ENCODE data around the gene LRRC18.

Gene LRRC18

DNA sequence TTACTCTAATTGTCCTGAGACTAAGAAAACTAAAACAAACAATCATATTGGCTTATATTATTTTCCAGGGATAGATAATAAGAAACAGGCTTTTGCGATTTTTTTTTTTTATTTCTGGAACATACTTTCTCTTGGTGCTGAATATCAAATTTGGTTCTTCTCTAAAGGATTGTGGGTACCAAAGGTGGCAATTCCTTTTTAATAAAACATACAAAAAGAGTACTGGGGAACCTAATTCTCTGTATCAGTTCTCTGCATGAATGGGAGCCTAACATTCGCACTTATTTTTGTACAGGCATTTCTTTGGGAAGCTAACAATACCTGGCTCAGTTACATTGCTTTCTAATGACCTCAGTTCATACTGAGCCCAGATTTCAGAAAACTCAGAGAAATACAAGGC lies 32.8 kb downstream of the LRRC18 start:
- no peak for DNase-seq

DNA sequence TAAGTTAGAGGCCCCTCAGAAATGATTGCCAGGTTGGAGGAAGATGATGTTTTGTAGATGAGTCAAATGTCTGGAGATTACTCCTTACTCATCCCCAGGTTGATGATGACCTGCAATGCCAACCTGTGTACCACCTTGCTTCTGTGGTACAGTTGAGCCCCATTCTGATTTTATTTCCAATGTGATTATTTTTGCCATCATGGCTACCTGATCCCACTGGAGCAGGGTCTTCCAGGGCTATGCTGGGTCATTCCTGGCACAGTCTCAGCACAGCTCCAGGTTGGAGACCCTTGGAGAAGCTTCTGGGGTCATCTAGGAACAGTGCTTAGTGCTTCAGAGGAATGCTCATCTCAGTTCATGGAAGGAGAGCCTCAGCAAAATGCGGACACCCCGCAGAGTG lies 34.3 kb downstream of the LRRC18 start:
- no peak for DNase-seq

DNA sequence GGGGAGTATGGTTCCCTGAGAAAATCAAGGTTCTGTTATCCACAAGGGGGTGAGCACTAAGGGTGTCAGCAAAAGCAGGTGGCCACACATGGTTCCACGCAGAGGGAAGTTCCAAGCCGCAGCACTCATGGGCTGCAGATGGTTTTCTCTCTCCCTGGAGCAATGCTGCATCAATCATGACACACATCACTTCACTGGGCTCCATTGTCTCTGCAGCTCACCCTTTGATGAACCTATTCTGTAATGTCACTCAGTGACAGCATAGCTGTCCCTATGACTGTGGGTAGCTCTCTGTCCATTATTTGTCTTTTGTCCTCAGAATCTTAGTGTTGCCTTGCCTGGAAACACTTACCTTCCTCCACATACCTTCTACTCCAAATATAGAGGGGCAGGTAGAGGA lies 34.8 kb downstream of the LRRC18 start:
- DNase-seq: no peak

DNA sequence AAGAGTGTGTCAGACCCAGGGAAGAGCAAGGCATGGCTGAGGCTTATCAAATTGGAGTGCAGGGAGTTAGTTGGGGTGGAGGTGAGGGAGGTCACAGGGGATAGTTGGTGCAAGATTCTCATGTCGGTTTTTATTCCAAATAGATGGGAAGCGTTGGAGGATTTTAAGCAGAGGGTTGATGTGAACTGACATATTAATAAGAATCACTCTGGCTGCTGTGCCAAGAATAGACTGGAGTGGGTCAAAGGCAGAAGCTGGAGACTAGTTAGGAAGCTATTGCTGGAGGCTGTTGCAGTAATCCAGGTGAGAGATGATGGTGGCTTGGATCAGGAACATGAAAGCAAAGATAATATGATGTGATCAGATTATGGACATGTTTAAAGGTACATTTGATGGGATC lies 36.5 kb downstream of the LRRC18 start:
- no peak for DNase-seq

DNA sequence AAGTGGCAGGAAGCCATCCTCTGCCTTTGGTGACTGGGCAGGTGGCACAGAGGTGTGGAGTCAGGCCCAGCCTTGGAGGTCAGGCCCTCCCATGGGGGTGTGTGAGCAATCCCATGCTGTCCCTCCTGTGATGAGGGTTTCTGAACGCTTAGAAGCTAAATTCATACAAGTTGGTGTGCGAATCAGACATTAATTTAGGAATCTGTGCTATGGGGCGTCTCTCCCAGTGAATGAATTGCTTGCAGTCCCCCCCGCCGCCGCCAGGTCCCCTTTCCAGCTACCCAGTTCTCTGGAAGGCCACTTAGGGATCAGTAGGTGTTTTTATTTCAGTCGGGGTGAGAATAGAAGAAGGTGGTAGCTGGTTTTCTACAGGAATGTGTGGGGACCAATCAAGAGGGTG lies 37.5 kb downstream of the LRRC18 start:
- DNase-seq: no peak

DNA sequence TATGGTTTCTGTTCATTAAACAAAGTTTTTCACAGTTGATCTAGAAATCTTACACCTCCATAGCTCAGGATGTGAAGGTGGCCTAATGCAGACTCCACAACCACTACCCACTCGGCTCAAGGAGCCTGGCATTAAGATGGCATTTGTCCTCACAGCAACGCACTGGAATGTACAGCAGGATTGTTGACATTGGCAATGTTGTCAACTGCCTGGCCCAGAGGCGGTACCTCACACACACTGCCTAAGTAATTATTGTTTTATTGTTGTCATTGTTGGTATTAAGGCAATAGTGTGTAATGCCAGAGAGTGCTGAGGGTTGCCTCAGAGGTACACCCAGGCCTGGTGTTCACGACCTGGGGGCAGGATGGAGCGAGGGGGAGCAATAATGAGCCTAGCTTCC lies 38.3 kb downstream of the LRRC18 start:
- no peak for DNase-seq

DNA sequence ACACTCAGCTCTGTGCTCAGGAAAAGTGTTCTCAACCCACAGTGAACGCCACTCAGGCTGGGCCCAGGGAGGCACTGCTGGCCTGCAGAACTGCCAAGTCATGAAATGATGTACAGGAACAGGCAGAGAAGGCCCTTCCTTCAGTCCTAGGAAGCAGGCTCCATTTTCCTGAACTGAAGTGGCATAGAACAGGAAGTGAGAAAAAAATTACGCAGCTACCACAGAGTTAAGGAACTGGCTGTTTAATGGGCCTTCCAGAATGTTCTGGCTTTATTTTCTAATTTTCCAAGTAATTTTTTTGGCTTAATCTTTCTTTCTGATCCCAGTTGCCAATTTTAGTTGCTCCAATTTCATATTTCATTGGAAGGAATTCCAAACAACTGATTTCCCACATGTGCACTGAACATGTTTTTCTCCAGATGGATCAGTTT lies 39.3 kb downstream of the LRRC18 start:
- DNase-seq: no peak

DNA sequence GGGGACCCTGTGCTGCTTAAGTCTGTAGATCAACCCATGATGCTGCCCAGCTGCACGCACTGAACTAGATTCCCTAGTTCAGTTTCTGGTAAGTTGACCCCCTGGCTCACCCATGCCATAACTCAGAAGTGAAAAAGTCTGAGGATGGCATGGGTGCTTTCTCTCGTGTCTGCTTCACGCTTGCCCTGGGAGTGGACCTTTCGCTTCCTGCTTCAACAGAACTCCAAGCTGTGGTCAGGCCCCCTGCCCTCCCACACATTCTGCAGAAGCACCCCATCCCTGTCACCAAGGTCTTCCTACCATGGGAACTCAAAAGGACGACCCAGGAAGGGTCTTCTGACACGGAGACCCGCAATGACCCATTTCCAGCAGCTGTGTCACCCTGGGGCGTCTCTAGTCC lies 39.9 kb downstream of the LRRC18 start:
- DNase-seq: no peak

DNA sequence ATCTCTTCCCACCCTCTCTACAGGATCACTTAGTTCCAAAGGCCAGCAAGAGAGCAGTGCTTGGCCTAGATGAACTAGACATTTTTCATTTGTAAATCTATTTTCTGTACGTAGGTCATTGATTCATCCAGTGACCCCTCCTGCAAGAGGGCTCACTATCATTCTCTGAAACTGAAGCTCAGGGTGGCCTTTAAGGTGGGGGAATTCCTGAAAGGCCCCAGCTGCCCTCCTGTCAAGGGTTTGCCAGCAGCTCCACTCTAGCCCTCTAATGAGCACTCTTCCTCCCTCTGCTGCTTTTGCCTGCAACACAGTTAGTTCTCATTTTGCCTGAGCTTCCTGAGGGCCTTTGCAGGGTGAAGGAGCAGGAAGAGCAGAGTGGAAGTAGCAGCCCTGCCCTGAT lies 41.2 kb downstream of the LRRC18 start:
- no peak for DNase-seq

DNA sequence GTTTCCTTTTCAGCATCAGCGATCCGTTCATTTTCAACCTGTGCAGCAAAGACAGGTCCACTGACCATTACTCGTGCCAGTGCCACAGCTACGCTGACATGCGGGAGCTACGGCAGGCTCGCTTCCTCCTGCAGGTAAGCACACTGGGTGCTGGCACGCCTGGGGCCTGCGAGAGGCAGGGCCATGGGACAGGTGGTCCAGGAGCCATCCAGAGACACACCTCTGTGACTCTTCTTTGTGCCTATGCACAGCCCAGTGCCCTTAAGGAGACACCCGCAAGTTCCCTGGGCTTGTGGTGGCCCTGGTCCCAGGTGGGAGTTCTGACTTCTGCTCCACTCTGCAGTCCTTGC lies 42.2 kb downstream of the LRRC18 start:
- DNase-seq: no peak

DNA sequence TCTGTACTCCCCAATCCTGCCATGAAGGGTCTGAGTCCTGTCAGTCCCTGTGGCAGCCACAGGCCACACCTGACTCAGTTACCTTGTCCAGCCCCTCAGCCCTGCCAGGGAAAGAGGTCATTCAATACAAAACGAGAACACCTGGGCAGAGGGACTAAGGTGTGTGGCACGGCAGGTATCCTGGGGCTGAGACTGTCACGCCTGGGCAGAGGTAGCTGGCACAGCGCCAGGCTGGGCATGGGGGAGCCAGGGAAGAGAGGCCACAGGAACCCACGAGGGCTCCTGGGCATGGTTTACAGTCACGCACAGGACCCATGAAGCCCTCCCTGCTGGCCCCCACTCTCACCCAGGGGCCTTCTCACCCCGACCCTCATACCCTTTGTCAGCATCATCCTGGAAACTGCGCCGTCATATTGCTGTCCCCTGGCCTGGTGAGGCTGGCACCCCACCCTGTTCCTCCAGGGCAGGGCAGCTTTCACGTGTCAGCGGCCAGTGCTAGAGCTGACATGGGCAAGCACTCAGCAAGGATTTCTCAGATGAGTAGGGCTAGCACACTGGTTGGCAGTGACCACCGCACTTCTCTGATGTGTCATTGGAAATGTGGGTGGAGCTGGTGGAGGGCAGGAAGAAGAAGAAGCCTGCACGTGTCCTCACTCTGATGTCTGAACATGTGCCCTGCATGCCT lies 42.7 kb downstream of the LRRC18 start:
- no peak for DNase-seq

DNA sequence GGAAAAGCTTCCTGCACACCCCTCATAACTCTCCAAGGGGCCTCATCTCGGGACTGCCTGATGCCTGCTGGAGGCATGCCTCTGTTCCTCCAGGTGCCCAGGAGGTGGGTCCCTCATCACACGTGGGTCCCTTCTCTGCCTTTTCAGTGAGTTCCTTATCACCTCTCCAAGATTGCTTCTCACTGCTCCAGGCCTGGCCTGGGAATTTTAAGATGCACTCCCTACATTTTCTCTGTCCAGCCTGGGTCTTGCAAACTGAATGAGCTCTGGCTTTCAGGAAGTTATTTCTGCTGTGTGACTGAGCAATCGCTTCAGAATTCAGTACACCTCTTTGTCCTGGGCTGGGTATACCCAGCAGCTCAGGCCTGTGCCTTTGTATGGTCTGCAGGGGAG lies 43.8 kb downstream of the LRRC18 start:
- no peak for DNase-seq

DNA sequence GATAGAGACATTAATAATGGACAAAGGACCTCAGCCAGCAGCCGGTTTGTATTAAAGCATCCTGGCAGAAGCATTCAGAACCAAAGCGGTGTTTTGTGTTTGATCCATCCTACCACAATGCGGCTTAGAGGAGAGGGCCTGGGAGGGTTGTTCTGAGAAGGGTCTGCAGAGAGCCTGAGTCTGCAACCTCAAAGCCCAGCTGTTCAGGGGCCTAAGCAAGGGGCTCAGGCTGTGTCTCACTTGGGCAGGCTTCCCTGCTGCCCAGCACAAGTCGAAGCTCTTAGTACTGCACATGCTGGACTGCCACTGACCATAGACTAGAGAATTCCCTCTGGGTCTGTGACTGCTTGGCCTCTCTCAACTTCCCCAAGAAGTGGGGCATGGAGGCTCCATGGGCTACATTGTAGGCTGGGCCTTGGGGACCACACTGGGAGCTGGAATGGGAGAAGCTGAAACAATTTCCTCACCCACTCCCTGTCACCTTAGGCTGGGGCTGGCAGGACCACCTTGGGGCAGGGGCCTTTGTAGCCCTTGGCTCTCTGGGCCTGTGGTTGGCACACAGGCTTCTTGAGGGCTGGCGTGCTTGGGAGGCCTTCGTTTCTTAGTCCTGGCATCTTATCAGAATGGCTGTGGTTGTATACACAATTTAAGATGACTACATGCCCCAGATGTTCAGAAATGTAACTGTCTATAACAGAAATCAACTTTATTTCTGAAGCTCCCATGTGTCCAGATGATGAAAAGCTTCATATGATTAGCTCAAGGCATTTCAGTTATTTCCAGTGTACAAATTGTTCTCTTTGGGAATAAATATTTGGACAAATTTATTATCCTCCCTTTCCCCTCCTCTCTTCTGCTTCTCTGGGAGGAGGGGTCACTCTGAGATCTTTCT lies 44.5 kb downstream of the LRRC18 start:
- DNase-seq: no peak

DNA sequence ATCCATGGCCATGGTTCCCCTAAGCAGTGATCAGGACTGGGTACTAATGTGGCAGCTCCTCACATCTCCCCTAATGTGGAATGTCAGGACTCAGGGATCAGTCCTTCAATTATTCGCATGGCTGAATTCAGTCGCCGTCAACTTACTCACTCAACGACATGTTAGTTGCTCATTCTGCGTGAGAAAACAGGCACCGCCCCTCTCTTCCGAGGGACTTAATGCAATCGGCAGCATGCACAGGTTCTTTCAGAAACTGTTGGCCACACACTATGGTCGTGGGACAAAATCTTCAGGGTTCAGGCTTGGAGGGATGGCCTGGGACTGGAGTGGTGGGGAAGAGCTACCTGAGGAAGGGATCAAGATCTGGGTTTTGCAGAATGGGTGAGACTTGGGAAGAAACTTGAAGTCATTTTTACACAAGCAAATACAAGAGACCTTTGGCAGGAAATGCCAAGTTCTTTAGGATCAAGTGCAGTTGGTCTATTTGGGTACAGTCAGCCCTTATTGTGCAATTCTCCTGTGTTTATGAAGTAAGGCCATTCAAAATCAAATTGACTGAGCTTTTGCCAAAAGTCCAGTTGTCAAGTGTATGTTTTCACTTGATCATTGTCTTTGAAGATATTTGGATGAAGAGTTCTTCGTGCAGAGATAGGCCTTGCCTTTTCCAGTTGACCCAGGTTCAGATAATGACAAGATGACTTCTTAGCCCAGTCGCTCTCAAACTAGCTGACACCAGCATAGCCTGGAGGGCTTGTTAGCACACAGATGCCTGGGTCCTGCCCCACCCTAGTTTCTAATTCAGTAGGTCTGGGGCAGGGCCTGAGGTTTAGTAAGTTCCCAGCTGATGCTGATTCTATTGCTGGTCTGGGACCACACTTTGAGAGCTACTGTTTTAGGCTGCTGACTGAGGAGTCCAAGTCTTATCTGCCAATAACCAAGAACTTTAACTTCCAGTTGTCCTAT lies 48.5 kb downstream of the LRRC18 start:
- DNase-seq: no peak

DNA sequence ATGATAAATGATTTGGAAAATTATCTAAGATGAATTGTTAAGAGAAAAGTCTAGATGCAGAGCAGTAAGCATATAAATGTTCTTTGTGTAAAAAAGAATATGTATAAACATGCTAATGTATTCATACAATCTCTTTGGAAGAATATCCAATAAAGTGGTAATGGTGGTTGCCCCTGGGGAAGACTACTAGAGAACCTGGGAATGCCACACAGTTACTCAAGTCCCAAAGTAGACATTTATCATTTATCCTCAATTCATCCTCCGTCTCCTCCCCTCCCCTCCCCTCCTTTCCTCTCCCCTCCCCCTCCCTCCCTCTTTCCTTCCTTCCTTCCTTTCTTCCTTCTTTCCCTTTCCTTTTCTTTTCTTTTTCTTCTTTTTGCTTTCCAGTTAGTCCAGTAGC lies 51.7 kb downstream of the LRRC18 start:
- DNase-seq: no peak

DNA sequence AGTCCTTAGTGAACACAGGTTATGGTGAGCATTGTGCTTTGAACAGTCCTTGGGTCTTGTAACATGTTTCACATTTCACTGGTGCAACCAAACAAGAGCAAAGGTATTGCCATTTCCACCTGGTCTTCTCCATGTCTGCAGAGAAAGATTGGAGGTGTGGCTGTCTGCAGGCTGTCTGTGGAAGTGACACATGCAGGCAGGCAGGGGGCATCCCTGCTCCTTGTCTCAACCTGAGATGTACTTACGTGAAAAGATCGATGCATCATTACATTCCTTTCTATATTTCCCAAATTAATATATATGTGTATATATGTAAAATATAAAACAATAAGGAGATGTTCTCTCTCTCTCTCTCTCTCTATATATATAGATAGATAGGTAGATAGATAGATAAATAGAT lies 54.3 kb downstream of the LRRC18 start:
- no peak for DNase-seq

DNA sequence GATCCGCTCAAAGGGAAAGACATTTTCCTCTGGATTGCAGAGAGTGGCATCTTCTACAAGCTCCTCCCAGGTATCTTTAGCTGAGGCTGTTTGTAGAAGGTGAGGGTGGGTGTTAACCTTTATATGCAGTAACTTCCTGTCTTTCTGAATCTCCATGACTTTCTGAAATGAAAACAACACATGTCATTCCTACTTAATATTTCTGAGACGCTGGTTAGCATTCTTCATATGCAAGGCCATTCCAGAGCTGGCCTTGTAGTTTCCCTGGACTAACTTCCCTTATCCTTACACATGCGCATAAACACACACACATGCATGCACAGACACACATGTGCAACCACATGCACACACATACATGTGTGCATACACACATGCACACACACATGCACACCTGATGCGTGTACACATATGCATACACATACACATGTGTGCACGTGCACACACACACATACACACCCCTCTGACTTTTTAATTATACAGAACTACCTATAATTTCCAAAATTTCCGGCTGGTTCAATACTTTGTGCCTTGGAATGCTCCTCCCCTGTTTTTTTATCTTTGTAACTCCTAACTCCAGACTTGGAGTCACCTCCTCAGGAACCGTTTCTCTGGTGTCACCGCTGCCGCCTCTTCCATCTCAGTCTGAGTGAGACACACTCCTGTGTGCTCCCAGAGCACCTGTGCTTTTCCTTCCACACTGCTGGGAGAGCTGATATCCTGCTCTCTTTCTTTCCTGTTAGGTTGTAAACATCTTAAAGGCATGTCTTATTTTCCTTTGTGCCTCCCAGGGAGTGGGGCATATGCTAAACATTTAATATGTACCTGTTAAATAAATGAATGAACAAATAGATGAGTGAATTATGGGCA lies 55.2 kb downstream of the LRRC18 start:
- no peak for DNase-seq

DNA sequence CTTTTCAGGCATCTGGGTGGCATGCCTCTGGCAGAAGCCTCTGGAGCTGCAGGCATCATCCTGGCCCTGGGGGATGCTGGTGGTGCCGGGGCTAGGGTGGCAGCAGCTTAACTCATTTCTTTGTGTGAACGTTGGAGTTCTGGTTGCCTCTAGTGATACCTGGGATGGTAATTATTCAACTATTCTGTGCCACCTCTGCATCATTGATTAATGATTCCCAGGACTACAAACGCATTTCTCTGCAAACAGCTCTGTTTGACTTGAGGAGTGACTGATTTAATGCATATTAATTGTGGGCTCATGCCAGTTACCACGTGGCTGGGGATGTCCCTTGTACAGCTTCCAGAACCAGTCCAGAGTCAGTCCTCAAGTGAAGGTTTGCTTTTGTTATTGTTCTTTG lies 55.9 kb downstream of the LRRC18 start:
- DNase-seq: no peak

DNA sequence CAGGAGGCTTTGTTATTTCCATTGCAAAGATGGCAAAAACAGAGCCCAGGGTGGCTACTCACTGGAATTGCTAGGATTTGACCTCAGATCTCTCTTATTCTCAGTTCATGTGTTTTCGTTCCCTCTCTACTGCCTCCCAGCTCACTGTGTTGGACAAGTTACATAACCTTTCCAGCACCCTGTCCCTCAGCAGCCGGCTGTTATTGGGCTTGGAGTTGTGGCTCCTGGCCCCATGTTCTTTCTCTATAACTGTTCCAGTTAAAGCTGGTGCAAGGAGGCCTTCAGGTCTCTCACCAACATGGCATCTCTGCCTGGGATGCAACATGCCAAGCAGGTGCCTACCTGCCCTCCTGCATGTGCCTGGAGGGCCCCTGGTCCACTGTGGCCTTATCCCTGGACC lies 56.8 kb downstream of the LRRC18 start:
- DNase-seq: no peak

DNA sequence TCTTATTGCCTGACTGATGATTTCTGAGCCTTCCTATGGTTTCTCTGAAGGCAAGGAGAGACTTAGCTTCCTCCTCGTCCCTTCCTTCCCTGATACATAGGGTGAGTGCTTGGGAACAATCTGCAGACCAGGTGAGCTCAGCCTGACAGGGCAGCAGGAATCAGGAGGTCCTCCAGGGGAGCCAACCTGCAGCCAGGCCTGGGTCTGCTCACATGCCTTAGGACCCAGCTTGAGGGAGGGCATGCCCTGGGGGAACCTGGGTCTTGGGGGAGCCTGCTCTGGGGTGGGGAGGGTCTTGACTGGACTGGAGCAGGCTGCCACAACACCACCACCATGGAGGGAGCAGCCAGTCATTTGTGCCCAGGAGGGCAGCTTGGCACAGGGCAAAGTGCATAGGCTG lies 57.7 kb downstream of the LRRC18 start:
- no peak for DNase-seq

DNA sequence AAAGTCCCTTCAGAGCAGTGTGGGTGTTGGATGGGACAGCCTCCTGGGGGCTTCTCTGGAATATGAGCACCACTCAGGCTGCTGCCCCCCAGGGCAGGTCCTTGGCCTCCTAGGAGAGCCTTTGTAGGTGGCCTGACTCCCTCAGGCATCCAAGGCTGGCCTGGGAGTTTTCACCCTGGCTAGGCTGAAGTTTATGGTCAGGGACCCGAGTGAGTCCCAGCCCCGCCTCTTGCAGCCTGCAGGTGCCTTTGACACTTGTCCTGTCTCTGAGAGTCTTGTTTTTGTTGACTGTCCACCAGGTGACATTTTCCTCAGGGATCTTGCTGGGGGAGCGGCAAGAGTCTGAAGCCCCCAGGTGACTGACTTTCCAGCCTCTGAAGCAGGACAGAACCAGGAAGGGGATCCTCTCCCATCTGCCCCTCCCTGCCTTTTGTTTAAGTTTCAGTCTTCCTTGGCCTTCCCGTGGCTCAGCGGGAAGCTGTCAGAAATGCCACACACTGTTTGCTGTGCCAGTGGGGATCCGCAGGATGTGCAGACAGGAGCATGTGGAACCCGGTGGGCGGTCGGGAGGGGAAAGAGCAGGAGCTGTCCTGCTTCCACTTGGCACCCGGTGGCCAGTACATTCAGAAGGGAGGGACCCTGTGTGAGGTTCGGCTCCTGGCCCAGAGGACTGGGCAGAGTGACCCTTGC lies 59.5 kb downstream of the LRRC18 start:
- no peak for DNase-seq

DNA sequence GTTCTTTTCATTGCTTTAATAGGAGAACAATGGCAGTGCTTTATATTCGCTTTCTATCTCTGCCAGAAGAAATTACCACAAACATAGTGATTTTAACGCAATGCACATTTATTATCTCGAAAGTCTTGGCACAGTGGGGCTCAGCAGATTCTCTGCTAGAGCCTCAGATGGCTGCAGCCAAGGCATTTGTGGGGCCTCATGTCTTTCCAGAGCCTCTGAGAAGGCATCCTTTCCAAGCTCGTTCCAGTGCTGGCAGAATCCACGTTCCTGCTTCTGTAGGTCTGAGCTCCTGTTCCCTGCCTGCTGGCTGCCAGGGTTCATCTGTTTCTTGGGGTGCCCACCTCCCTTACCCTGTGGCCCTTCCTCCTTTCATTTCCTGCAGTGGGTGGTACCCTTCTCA lies 60.2 kb downstream of the LRRC18 start:
- DNase-seq: no peak

All from activated naive CD4-positive, alpha-beta T cell treated with anti-CD3 and anti-CD28 coated beads, Interleukin-2, amount 50 U/mL, for 16 hours (primary cell).